HL-60/S4 treated with retinoic acid at 250 ng/mL for 4 days and 3 days (cell line): Measurements from ENCODE around the gene GPR139.

Experiments
- in situ Hi-C: fragments of 300-500 bp; cut with MboI; formaldehyde crosslinking; loops from 2 replicates; pipeline ENCODE4 v1.7.0; 2022; ENCODE audit warnings: low sequenced_read_pairs

GPR139 gene

GRCh38 chr16:19991614-19992013, 82.1 kb downstream of the GPR139 start:
- in situ Hi-C loops, result no loop called here

- in situ Hi-C loops, result no loop called here
Measured at GRCh38 chr16:19984135-19984534, 89.6 kb downstream of the GPR139 start.
